NCI-H510A treated with DMSO at 0.1 percent for 48 hours (cell line): ENCODE results near the gene MIS18A.

ENCODE experiments used
- DNase-seq: peaks from one replicate; lab custom pipeline; 2025; lab: John Stamatoyannopoulos, UW

MIS18A gene

DNA sequence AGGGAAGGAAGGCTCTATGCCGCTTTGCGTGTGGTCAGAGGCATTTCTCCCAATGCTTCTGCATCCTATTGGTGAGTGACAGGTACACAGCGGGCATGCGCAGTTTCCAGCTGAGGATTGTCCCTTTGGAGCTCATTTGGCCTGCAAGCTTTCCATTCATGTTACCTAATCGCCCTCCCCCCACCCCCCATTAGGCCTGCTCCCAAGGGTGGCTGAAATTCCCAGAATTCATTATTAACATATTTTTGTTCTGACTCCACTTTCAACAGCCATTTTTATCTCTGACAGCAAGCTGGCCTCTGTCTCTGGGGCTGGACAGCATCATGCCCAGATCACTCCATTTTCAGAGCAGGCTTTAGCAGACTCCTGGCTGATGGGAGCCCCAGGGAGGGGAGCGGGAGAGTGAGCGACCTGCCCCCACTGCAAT lies 25.6 kb downstream of the MIS18A start:
- DNase-seq, result no peak

DNA sequence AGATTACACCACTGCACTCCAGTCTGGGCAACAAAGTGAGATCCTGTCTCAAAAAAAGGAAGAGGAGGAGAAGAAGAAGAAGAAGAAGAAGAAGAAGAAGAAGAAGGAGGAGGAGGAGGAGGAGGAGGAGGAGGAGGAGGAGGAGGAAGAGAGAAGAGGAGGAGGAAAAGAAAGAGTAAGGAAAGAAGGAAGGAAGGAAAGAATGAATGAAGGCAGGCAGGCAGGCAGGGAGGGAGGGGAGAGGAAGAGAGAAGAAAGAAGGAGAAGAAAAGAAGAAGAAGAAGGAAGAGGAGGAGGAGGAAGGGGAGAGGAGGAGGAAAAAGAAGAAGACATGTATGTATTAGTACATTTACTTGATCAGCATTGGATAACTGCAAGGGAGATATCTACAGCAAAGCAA lies 26.7 kb downstream of the MIS18A start:
- DNase-seq, result no peak

DNA sequence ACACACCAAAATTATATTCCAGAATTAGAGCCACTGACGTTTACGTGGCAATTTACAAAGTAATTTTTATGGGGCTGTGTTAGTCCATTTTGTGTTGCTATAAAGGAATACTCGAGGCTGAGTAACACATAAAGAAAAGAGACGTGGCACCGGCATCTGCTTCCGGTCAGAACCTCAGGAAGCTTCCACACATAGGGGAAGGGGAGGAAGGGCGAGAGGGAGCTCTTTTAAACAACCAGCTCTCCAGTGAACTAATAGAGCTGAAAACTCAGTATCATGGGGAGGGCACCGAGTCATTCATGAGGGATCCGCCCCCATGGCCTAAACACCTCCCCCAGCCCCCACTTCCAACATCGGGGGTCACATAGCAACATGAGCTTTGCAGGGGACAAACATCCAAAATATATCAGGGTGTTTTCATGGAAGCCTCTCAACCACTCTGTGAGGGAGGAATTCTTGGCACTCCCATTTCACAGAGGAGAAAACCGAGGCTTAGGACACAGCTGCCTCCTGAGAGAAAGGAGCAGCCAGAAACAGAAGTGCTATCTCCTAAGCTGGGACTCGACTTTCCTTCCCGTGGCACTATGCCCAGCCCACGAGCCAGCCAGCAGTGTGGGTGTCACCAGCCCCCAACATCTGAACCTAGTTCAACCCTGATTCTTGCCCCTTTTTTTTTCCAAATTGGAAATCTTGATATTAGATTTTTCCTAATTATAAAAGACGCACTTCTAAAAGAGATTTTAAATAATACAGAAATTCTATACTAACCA lies 29.2 kb downstream of the MIS18A start:
- DNase-seq, result no peak

DNA sequence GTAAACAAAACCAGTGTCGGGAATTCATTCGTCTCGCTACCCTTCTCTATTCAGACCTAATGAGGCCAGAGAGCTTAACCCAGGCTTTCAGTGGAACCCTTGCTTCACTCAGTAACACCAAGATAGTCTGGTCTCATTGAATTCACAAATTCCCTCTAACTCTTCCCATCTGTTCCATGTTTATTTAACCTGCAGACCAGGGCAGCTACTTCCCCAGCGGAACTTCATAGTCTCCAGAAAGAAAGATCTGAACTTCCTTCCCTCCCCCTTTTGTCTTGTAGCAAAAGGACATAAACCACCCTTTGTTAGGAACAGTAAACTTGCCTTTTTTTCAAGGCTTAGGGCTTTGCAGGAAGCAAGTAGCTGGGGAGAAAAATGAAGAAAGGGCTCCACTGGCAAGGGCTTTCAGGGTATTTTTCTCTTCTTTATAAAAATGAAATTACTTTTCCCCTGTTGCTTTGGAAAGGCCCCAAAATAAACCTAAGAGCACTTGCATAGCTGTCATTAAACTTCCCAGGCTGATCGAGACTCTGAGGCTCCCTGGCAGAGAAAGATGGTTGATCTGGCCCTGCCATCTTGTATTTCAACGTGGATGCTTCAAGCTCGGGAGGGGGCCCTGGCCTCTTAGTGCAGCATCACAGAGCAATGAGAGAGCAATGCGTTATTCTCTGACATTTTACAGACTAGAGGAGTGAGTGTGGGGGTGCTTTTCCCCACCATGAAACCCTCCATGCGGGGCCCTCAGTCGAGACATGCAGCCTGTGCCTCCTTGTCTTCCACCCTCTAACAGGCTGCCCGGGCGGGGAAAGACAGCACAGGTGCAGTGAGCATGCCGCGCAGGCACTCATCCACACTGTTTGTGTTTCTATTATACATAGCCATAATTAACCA lies 30.0 kb downstream of the MIS18A start:
- DNase-seq, result peak; percentile 30

DNA sequence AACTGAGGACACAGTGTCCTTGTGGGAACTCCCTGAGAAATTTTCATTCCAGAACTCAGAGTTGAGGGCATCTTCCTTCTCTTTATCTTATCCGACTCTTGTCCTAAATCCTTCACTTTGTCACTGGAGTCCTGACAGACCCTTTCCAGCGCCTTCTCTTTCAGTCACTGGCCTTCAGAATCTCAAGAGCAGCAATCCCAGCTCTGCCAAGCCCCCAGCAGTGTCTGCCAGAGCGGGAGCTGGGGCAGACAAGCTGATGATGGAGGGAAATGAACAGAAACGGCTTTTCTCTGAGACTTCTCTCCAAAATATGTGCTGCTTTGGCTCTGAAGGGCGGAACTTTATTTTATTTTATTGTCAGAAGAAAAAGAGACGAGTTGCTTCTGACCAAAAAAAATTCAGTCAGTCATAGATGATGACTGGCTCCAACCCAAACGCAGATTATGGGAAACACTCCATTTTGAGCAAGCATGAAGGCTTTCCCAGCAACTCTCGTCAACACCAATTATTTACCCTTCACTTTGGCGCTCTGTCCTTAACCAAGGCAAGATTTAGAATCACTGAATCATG lies 32.2 kb downstream of the MIS18A start:
- no peak for DNase-seq

DNA sequence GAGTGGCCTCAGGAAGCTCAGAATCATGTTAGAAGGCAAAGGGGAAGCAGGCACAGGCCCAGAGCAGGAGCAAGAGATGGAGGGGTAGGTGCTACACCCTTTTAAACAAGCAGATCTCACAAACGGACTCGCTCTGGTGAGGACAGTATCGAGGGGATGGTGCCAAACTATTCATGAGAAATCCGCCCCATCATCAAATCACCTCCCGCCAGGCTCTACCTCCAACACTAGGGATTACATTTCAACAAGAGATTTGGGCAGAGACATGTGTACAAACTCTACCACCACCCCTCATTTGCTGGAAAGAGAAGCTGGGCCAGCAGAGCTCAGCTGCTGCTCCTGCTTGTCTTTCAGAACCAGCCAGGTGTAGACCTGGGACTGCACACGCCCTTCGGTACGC lies 32.9 kb downstream of the MIS18A start:
- no peak for DNase-seq

DNA sequence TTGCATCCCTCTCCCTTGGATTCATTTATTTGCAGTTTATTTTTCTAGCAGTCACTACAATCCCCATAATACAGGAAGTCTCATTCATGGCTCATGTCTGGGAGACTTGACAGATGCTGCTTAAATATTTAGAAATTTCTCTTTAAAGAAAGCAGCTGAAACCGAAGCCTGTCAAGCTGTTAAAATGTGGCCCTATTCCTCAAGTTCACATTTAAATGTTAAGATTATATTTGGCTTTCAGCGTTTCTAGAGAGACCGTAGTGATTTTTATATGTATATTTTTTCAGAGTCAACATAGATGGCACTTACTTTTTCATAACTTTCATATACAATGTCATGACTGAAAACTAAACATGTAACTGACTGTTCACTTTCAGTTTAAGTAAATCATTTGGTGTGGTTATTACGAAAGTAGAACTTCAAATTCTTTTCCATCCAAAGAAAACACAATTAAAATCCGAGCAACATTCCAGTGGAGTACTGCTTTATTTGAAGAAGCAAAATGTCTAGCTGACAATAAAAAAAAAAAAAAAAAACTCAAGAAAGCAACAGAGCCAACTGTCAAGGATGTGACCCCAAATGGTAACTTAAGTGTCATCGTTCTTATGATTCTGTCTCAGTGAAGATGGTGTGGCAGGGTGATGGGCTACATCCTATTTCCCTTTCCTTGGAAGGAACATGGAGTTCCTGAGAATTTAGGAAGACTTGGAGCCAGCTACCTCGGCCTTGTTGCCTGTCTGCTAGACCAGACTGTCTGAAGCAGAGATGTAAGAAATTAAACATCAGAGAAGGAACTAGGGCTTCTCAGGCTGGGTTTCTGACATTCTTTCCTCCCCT lies 37.8 kb downstream of the MIS18A start:
- DNase-seq, result no peak

DNA sequence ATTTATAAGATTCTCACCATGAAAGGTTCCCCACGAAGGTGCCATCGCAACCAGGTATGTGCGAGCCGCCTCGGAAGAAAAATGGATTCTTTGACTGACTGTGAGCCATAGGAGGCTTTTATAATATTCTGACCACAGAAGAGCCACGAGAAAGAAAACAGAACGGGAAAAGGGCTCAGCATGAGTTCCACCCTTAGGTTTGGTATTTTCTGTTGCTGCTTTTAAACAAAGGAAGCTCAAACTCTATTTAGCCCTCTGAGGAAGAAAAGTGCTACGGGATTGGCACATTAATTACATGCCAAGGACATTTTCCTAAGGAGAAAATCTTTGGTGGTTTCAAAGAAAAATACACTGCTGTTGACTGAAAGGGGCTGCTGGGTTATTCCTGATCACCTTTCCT lies 39.3 kb downstream of the MIS18A start:
- no peak for DNase-seq

DNA sequence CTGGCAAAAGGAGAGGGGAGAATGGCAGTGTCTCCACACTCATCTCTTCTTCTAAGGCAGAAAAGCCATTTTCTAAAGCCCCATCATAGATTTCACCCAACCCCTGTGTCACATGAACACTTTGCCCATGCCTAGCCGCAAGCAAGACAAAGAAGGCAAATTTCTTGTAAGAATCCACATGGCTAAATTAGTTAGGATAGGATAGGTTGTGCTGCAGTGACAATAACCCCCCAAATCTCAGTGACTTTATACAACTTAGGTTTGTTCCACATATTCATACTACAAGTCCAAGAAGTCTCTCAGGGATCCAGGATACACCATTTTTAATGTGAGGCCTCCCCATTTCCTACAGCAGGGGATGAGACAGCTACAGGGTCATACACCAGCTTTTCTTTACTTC lies 40.8 kb downstream of the MIS18A start:
- no peak for DNase-seq

DNA sequence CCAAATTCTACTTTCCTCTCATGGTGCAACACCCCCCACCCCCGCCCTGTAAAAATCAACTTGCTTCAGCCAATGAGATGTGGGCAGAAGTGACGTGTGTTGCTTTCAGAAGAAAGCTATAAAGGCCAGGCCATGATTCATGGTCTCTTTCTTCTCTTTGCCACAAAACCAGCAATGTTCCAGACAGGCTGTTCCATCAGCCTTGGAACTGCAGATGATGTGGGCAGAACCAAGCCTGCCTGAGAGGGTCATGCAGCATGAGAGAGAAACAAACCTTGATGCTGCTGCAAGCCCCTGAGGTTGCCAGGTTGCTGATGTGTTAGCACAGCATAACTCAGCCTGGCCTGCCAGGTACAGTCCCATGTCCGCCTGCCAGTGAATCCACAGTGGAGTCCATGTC lies 41.8 kb downstream of the MIS18A start:
- no peak for DNase-seq

DNA sequence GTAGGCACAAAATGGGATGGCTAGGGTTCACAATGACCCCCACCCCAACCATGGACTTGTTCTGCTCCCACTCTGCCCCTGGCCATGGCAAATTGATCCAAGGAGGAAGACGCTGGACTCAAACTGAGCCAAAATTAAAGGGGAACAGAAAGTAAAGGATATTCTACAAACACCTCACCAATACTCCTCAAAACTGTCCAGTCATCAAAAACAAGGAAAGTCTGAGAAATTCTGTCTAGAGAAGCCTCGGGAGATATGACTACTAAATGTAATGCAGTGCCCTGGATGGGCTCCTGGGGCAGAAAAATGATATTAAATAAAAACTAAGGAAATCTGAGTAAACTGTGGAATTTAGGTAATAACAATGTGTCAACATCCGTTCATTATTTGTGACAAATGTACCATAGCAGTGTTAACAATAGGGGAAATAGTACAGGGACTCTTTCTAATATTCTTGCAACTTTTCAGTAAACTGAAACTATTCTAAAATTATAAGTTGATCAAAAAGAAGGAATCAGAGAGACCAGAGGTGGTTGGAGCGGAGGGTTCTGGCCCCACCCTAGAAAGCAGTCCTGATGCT lies 45.0 kb downstream of the MIS18A start:
- no peak for DNase-seq

DNA sequence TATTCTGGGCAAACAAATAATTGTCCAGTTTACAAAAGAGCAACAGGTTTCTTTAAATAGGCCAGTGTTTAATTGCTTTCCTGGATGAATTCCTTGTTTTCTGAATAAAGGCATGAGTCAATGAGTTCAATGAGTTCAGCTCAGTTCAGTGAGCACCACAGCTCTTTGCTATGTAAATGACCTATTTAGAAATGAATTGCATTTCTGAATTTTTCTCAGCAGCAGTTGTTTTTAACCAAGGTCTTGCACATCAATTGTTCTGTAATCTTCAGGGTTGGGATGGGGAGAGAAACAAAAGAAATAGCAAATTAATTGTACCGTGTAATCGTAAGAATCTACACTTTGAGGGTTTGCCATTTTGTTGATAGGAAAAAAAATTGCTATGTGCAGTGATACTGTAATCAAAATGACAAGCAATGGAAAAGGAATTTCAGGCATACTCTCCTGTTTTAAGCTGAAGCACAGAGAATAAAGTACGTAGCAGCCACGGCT lies 45.7 kb downstream of the MIS18A start:
- no peak for DNase-seq

DNA sequence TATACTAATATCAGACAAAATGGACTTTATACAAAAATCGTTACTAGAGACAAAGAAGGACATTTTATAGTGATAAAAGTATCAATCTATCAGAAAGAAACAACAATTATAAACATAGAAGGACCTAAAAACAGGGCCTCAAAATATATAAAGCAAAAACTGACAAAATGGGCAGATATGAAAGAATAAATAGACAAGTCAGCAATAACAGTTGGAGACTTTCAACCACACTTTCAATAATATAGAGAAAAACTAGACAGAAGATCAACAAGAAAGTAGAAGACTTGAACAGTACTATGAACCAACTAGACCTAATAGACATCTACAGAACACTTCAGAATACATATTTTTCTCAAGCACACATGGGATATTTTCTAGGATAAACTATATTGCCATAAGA lies 52.4 kb downstream of the MIS18A start:
- DNase-seq, result no peak
